ENCODE data around the gene REELD1.

REELD1 gene

DNA sequence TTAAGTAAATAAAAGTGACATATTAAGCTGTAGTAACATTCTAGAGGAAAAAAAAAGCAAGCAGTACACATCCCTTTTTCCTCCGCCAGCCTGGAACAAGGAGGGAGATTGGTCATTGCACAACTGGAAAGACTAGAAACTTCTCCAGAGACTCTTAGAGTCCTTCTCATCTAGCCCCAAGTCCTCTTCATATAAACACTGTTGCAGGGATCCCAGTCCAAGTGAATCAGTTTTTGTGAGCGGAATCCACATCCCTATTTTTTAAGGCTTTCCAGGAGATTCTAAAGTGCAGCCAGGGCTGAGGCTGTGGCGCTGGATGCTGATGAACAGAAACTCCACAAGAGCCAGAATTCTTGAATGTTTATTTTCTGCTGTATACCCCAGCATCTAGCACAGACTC, 23.8 kb downstream of the REELD1 start:
- peaks cover 2% of the 10 kb centered on the region for H3K27me3 ChIP-seq (ENCODE audit: control insufficient read depth, insufficient read depth, low read length)
- H3K27ac ChIP-seq: no peak overlapping the region

GRCh38 chr4:146243141-146243882, 29.0 kb downstream of the REELD1 start:
- Histone ChIP-seq H3K4me2 (ENCODE audit: low read length) (no peak overlapping the region), H3K36me3 (ENCODE audit: control insufficient read depth, insufficient read depth, low read length) (no peaks in the 10 kb centered on the region), H2AFZ (no peak overlapping the region), H3K79me2 (no peaks in the 10 kb centered on the region), H3K27ac (peak overlapping the region; percentile 71), H3K27me3 (ENCODE audit: control insufficient read depth, insufficient read depth, low read length) (peaks cover 3% of the 10 kb centered on the region), H3K9ac (no peak overlapping the region), H3K9me3 (ENCODE audit: control insufficient read depth, low read length) (no peaks in the 10 kb centered on the region), H3K4me3 (ENCODE audit: low read depth, low read length) (no peak overlapping the region), H3K4me1 (peaks cover 2% of the 10 kb centered on the region)
- TF ChIP-seq, protein P1, sequence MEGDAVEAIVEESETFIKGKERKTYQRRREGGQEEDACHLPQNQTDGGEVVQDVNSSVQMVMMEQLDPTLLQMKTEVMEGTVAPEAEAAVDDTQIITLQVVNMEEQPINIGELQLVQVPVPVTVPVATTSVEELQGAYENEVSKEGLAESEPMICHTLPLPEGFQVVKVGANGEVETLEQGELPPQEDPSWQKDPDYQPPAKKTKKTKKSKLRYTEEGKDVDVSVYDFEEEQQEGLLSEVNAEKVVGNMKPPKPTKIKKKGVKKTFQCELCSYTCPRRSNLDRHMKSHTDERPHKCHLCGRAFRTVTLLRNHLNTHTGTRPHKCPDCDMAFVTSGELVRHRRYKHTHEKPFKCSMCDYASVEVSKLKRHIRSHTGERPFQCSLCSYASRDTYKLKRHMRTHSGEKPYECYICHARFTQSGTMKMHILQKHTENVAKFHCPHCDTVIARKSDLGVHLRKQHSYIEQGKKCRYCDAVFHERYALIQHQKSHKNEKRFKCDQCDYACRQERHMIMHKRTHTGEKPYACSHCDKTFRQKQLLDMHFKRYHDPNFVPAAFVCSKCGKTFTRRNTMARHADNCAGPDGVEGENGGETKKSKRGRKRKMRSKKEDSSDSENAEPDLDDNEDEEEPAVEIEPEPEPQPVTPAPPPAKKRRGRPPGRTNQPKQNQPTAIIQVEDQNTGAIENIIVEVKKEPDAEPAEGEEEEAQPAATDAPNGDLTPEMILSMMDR (IDR thresholded peaks at IDR 0.05): no peak

More for the DNA sequence above, 23.8 kb downstream of the REELD1 start:
- Histone ChIP-seq H3K9ac (no peak overlapping the region), H3K4me3 (ENCODE audit: low read depth, low read length) (no peak overlapping the region), H3K79me2 (no peaks in the 10 kb centered on the region), H2AFZ (no peak overlapping the region), H3K4me2 (ENCODE audit: low read length) (no peak overlapping the region), H3K9me3 (ENCODE audit: control insufficient read depth, low read length) (no peaks in the 10 kb centered on the region), H3K4me1 (peaks cover under 1% of the 10 kb centered on the region), H3K36me3 (ENCODE audit: control insufficient read depth, insufficient read depth, low read length) (no peaks in the 10 kb centered on the region)
- TF ChIP-seq, protein P1 (IDR thresholded peaks at IDR 0.05): no peak

- Histone ChIP-seq H3K27ac (no peak overlapping the region), H3K27me3 (ENCODE audit: control insufficient read depth, insufficient read depth, low read length) (peaks cover 3% of the 10 kb centered on the region), H3K4me3 (ENCODE audit: low read depth, low read length) (no peak overlapping the region), H2AFZ (no peak overlapping the region), H3K9ac (no peak overlapping the region), H3K4me2 (ENCODE audit: low read length) (no peak overlapping the region), H3K4me1 (peaks cover 2% of the 10 kb centered on the region), H3K79me2 (no peaks in the 10 kb centered on the region), H3K36me3 (ENCODE audit: control insufficient read depth, insufficient read depth, low read length) (no peaks in the 10 kb centered on the region), H3K9me3 (ENCODE audit: control insufficient read depth, low read length) (no peaks in the 10 kb centered on the region)
- TF ChIP-seq, protein P1 (IDR thresholded peaks at IDR 0.05): no peak
Measured at GRCh38 chr4:146243883-146244277, 29.5 kb downstream of the REELD1 start.

- Histone ChIP-seq H3K79me2 (no peaks in the 10 kb centered on the region), H3K9me3 (ENCODE audit: control insufficient read depth, low read length) (no peaks in the 10 kb centered on the region), H3K36me3 (ENCODE audit: control insufficient read depth, insufficient read depth, low read length) (no peaks in the 10 kb centered on the region), H2AFZ (no peak overlapping the region), H3K27ac (no peak overlapping the region), H3K4me3 (ENCODE audit: low read depth, low read length) (no peak overlapping the region), H3K27me3 (ENCODE audit: control insufficient read depth, insufficient read depth, low read length) (peaks cover 3% of the 10 kb centered on the region), H3K4me2 (ENCODE audit: low read length) (no peak overlapping the region), H3K9ac (no peak overlapping the region), H3K4me1 (peaks cover 2% of the 10 kb centered on the region)
- TF ChIP-seq, protein P1 (IDR thresholded peaks at IDR 0.05): no peak
Measured at GRCh38 chr4:146244496-146244895, 30.2 kb downstream of the REELD1 start.

DNA sequence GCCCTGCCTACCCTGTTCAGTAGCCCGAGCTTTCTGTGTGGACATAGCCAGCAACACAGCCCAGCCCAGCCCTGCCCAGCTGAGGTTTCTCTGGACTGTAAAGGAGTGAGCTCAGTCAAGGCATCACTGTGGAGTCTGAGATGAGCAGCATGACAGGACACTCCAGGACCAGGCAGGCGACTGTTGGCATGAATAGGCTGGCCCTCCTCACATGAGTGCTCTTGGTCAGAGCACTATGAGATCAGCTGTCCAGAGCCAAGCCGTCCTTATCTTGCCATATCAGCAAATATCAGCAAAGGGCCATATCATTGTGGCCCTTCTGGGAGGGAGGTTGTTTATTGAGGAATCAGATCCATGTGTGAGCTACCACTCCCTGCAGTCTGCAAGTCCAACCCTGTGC, 30.9 kb downstream of the REELD1 start:
- Histone ChIP-seq H3K4me2 (ENCODE audit: low read length) (no peak overlapping the region), H3K4me3 (ENCODE audit: low read depth, low read length) (no peak overlapping the region), H3K9me3 (ENCODE audit: control insufficient read depth, low read length) (no peaks in the 10 kb centered on the region), H3K79me2 (no peaks in the 10 kb centered on the region), H3K4me1 (peaks cover 2% of the 10 kb centered on the region), H3K27ac (no peak overlapping the region), H3K27me3 (ENCODE audit: control insufficient read depth, insufficient read depth, low read length) (peaks cover 3% of the 10 kb centered on the region), H2AFZ (no peak overlapping the region), H3K9ac (no peak overlapping the region), H3K36me3 (ENCODE audit: control insufficient read depth, insufficient read depth, low read length) (no peaks in the 10 kb centered on the region)
- TF ChIP-seq, protein P1 (IDR thresholded peaks at IDR 0.05): no peak
